MM.1S (cell line): ENCODE data around the gene SDK1.

Experiments
- DNase-seq: peaks from one replicate; pipeline ENCODE4 v3.0.0-alpha.2; 2015
- H2AFZ ChIP-seq: fragments of 300-600 bp; sonication (generic); 2 replicates; pipeline ENCODE4 v1.6.0; 2016; ENCODE audit warnings: antibody characterized with exemption, low read length
- H3F3A ChIP-seq: fragments of 300-600 bp; sonication (generic); 2 replicates; pipeline ENCODE4 v1.6.1; 2016; ENCODE audit warnings: mild to moderate bottlenecking, antibody characterized with exemption, low read length, moderate library complexity, mixed read lengths; ENCODE audit not compliant: insufficient read depth
- H3K27ac ChIP-seq: fragments of 300-600 bp; sonication (generic); 2 replicates; pipeline ENCODE4 v1.5.1; 2016; ENCODE audit warnings: mild to moderate bottlenecking, low read length
- H3K27me3 ChIP-seq: fragments of 300-600 bp; sonication (generic); replicated peaks from 2 replicates; pipeline ENCODE4 v1.6.0; 2016; ENCODE audit warnings: low read length; ENCODE audit not compliant: insufficient read depth
- H3K36me3 ChIP-seq: fragments of 300-600 bp; sonication (generic); replicated peaks from 2 replicates; pipeline ENCODE4 v1.6.1; 2016; ENCODE audit warnings: mild to moderate bottlenecking, low read length, mixed read lengths; ENCODE audit not compliant: insufficient read depth
- H3K4me1 ChIP-seq: fragments of 300-600 bp; sonication (generic); 2 replicates; pipeline ENCODE4 v1.6.1; 2016; ENCODE audit warnings: low read length, mixed read lengths
- H3K4me2 ChIP-seq: fragments of 300-600 bp; sonication (generic); 2 replicates; pipeline ENCODE4 v1.6.0; 2016; ENCODE audit warnings: low read depth, low read length
- H3K4me3 ChIP-seq: fragments of 300-600 bp; sonication (generic); 2 replicates; pipeline ENCODE4 v1.5.1; 2016; ENCODE audit warnings: low read length, mixed read lengths
- H3K79me2 ChIP-seq: fragments of 300-600 bp; sonication (generic); 2 replicates; pipeline ENCODE4 v1.6.1; 2016; ENCODE audit warnings: mixed run types, low read length, mixed read lengths
- H3K9ac ChIP-seq: fragments of 300-600 bp; sonication (generic); 2 replicates; pipeline ENCODE4 v1.6.1; 2016; ENCODE audit warnings: low read length, mixed read lengths
- H3K9me2 ChIP-seq: fragments of 300-600 bp; sonication (generic); replicated peaks from 2 replicates; pipeline ENCODE4 v1.6.1; 2016; ENCODE audit warnings: mild to moderate bottlenecking, low read length, mixed read lengths; ENCODE audit not compliant: insufficient read depth
- H3K9me3 ChIP-seq: fragments of 300-600 bp; sonication (generic); replicated peaks from 2 replicates; pipeline ENCODE4 v1.6.1; 2016; ENCODE audit warnings: mild to moderate bottlenecking, low read length, mixed read lengths; ENCODE audit not compliant: insufficient read depth
- H4K20me1 ChIP-seq: fragments of 300-600 bp; sonication (generic); 2 replicates; pipeline ENCODE4 v1.6.1; 2016; ENCODE audit warnings: mild to moderate bottlenecking, low read length, moderate library complexity, mixed read lengths; ENCODE audit not compliant: insufficient read depth
- EZH2 ChIP-seq: fragments of 300-600 bp; sonication (generic); optimal IDR thresholded peaks from 2 replicates; pipeline ENCODE3; 2017; ENCODE audit warnings: low read depth, mild to moderate bottlenecking, antibody characterized with exemption, low read length, mixed read lengths
- EZH2phosphoT487 ChIP-seq: fragments of 300-600 bp; sonication (generic); IDR thresholded peaks from 2 replicates; pipeline ENCODE4 v1.6.1; 2018; ENCODE audit warnings: antibody characterized with exemption, low read length
- TF ChIP-seq, protein P1 (sequence below): fragments of 300-600 bp; sonication (generic); IDR thresholded peaks from 2 replicates; pipeline ENCODE4 v1.5.1; 2016; ENCODE audit warnings: antibody characterized with exemption, low read length, mixed read lengths

The SDK1 gene

GRCh38 chr7:4286351-4286750 lies 985.3 kb downstream of the SDK1 start:
- Histone ChIP-seq H3K4me1 (no peaks in the 10 kb centered on the region), H3K9ac (no peak overlapping the region), H3F3A (no peaks in the 10 kb centered on the region), H3K9me2 (no peaks in the 10 kb centered on the region), H3K4me2 (no peak overlapping the region), H3K4me3 (no peak overlapping the region), H3K36me3 (no peaks in the 10 kb centered on the region), H3K27me3 (0 out of 2 replicates have a peak, but pooled peaks cover 4% of the 10 kb centered on the region), H3K27ac (no peak overlapping the region), H2AFZ (no peak overlapping the region), H4K20me1 (no peaks in the 10 kb centered on the region), H3K9me3 (no peaks in the 10 kb centered on the region), H3K79me2 (no peaks in the 10 kb centered on the region)
- DNase-seq = no peak
- TF ChIP-seq EZH2 (no peak), EZH2phosphoT487 (no peak)
- TF ChIP-seq, protein P1, sequence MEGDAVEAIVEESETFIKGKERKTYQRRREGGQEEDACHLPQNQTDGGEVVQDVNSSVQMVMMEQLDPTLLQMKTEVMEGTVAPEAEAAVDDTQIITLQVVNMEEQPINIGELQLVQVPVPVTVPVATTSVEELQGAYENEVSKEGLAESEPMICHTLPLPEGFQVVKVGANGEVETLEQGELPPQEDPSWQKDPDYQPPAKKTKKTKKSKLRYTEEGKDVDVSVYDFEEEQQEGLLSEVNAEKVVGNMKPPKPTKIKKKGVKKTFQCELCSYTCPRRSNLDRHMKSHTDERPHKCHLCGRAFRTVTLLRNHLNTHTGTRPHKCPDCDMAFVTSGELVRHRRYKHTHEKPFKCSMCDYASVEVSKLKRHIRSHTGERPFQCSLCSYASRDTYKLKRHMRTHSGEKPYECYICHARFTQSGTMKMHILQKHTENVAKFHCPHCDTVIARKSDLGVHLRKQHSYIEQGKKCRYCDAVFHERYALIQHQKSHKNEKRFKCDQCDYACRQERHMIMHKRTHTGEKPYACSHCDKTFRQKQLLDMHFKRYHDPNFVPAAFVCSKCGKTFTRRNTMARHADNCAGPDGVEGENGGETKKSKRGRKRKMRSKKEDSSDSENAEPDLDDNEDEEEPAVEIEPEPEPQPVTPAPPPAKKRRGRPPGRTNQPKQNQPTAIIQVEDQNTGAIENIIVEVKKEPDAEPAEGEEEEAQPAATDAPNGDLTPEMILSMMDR = no peak

GRCh38 chr7:4288791-4289394 lies 987.8 kb downstream of the SDK1 start:
- Histone ChIP-seq H3K36me3 (no peaks in the 10 kb centered on the region), H3K27ac (no peak overlapping the region), H2AFZ (no peak overlapping the region), H3K27me3 (0 out of 2 replicates have a peak, but pooled peaks cover 4% of the 10 kb centered on the region), H4K20me1 (no peaks in the 10 kb centered on the region), H3K9me3 (no peaks in the 10 kb centered on the region), H3K9me2 (no peaks in the 10 kb centered on the region), H3F3A (no peaks in the 10 kb centered on the region), H3K4me2 (no peak overlapping the region), H3K79me2 (no peaks in the 10 kb centered on the region), H3K4me3 (no peak overlapping the region), H3K4me1 (no peaks in the 10 kb centered on the region), H3K9ac (no peak overlapping the region)
- no peak for DNase-seq
- TF ChIP-seq, protein P1 = no peak
- TF ChIP-seq EZH2 (no peak), EZH2phosphoT487 (no peak)

DNA sequence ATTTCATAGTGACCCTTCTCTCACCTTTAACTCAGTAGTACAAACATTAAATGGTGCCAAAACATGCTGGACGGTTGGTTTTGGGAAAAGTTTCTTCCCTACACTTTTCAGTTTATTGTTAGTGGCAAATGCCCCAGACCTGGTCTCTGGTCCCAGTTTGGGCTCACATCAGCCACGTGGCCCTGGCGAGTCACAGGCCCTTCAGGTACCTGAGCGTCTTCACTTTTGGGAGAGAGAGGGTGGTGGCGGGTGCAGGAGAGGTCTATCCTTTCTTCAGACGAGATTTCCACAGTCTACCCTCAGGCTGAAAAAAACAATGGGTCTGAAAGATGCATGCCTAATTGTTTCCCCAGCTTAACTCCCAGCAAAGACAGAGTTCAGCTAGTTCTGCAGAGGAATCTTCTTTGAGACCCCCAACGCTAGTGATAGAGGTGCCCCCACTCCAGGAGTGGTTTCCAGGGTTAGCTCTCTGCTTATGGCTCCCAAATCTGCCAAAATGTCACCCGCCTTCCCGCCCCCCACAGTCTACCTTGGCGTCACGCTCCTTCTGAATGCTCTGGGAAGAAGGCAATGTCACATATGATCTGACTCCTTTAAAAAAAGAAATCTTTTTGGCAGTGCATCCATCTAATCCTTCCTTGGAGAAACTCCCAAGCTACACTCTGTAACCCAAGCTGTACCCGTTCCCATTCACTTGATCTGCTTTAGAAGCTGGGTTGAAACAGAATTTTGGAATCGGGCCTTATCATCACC lies 996.3 kb downstream of the SDK1 start:
- no peaks in the 10 kb centered on the region for H3K79me2 ChIP-seq
- no peak overlapping the region for H3K27ac ChIP-seq
- H3K4me2 ChIP-seq = no peak overlapping the region
- no peaks in the 10 kb centered on the region for H4K20me1 ChIP-seq
- H3F3A ChIP-seq = no peaks in the 10 kb centered on the region
- no peaks in the 10 kb centered on the region for H3K27me3 ChIP-seq
- no peaks in the 10 kb centered on the region for H3K4me1 ChIP-seq
- H3K9me2 ChIP-seq = no peaks in the 10 kb centered on the region
- no peak overlapping the region for H3K9ac ChIP-seq
- no peak for DNase-seq
- H3K36me3 ChIP-seq = no peaks in the 10 kb centered on the region
- H3K4me3 ChIP-seq = no peak overlapping the region
- no peak for TF ChIP-seq EZH2phosphoT487
- no peak for TF ChIP-seq EZH2
- TF ChIP-seq, protein P1 = no peak
- no peaks in the 10 kb centered on the region for H3K9me3 ChIP-seq
- H2AFZ ChIP-seq = no peak overlapping the region
